CD4-positive, alpha-beta T cell treated with Interleukin-1 beta for 1 hour (primary cell): Measurements from ENCODE around the gene RASL12.
A peak's percentile ranks its signal among the peaks of the same experiment; 100 is the strongest.
"Not testable (repeated sequence)": the region's sequence is repeated elsewhere in the genome, so short reads cannot be mapped to it uniquely, and the experiment has no call there.

Experiments used
- DNase-seq, 2 donors: peaks; one replicate each; pipeline ENCODE4 v3.0.0-alpha.2; 2020 to 2022

The RASL12 gene

DNA sequence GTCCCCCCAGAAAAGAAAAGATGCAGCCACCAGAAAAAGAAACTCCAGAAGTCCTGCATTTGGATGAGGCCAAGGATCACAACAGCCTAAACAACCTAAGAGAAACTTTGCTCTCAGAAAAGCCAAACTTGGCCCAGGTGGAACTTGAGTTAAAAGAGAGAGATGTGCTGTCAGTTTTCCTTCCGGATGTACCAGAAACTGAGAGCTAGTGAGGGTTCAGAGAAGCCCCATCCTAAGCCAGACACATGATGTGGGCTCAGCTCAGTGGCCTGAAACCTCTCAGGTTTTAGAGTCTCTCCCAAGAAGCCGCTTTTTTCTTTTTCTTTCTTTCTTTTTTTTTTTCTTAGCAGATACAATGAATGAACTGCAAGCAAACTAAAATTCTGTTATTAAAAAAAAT is 14.8 kb downstream of the RASL12 start:
- no peak for DNase-seq

DNA sequence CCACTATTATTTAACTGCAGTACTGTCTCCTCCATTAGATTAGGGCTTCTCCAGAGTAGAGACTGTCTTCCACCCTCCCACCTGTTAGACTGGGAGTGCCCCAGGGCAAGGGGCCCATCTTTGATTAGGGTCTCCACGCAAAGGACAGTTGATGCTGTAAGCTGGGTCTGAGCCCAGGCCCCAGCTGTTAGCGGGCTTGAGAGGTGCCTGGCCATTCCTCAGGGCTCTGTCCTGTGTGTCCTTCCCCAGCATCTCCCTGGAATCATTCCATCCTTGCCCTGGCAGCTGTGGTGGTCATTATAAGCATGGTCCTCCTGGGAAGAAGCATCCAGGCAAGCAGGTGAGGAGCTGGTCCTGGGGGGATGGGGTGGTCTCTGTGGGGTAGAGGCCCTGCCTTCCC is 16.5 kb downstream of the RASL12 start:
- no peak for DNase-seq

DNA sequence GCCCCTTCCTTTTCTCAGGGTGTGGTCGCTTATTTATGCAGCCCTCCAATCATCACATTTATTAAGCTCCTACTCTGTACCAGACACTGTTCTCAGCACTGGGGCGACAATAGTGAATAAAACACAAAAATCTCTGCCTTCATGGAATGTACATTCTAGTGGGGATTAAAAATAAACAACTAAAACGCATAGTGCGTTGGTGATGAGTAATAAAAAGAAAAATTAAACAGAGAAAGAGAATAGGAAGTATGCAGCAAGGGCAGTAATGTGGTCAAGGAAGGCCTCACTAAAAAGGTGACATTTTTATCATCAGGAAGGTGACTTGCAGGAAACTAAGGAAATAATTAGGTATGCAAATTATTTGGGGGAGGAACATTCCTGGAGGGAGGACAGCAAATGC is 17.5 kb downstream of the RASL12 start:
- no peak for DNase-seq

- peak; percentile 88 to 92 for DNase-seq
Observed at GRCh38 chr15:65049418-65049840, 18.4 kb downstream of the RASL12 start.

- DNase-seq, result no peak
Observed at GRCh38 chr15:65048241-65048640, 19.6 kb downstream of the RASL12 start.

GRCh38 chr15:65044724-65045481 is 22.9 kb downstream of the RASL12 start, which contains the start of gene SLC51B:
Gene SLC51B (plus strand): TSS chr15:65045387. CDS start chr15:65050005, 4,618 bp downstream.
- DNase-seq, result no peak

DNA sequence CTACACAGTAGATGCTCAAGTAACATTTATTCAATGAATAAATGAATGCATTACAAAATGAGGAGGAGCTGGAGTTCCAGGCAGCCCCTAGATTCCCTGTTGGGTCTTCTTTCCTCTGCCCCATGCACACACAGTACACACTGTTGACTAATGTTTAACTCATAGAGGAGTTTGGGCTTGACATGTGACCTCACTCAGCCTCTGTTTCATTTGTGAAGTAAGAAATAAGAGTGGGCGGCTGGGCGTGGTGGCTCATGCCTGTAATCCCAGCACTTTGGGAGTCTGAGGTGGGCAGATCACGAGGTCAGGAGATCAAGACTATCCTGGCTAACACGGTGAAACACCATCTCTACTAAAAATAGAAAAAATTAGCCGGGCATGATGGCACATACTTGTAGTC is 23.6 kb downstream of the RASL12 start:
- DNase-seq, result not testable (repeated sequence)

- DNase-seq, result no peak
Observed at GRCh38 chr15:65042776-65043327, 24.9 kb downstream of the RASL12 start.

DNA sequence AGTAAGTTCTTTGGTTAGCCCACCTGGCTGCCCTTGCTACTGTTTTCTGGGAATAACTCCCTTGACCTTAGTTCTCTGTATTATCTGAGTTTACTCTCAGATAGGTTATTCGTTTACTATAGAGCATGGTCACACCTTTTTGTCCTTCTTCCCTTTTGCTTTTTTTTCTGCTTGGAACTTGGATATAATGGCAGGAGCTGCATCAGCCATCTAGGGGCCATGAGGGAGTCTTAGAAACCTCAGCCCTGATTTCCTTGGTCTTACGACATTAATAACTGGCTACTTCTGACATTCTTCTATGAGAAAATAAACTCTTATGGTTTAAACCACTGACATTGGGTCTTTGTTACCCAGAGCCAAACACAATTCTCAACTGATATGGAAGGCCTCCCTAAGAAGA is 26.0 kb downstream of the RASL12 start:
- DNase-seq, result no peak

GRCh38 chr15:65040461-65040860 is 27.3 kb downstream of the RASL12 start:
- DNase-seq, result no peak

DNA sequence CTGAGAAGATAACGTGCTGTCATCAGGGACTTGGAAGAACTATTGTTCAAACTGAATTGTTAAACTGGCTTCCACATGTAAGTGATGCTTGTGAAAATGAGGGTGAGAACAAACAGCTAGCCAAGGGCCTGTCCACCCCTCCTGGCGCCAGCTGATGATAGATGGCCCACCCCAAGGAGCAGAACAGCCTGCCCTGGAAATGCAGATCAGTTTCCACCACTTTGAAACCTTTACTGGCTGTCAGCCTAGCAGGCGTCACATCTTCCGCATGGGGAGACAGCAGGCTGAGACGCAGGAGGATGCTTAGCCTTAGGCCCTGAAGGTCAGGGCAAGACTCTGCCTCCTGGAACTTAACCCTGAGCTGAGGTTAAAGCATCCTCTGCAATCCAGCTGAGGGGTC is 29.0 kb downstream of the RASL12 start:
- DNase-seq, result no peak

DNA sequence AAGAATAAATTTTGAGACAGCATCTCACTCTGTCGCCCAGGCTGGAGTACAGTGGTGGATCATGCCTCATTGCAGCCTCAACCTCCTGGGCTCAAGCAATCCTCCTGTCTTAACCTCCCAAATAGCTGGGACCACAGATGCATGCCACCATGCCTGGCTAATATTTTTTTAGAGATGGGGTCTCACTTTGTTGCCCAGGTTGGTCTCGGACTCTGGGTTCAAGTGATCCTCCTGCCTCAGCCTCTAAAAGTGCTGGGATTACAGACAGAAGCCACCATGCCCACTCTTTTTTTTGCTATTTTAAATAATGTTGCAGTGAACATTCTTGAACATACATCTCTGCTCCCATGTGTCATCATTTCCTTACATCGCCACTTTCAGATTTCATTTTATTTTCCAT is 29.4 kb downstream of the RASL12 start:
- DNase-seq, result no peak

- DNase-seq, result no peak
Observed at GRCh38 chr15:65037309-65037708, 30.5 kb downstream of the RASL12 start.

GRCh38 chr15:65034719-65035118 is 33.1 kb downstream of the RASL12 start:
- DNase-seq, result no peak

GRCh38 chr15:65033659-65034269 is 34.0 kb downstream of the RASL12 start:
- peak; percentile 19 to 42 for DNase-seq

DNA sequence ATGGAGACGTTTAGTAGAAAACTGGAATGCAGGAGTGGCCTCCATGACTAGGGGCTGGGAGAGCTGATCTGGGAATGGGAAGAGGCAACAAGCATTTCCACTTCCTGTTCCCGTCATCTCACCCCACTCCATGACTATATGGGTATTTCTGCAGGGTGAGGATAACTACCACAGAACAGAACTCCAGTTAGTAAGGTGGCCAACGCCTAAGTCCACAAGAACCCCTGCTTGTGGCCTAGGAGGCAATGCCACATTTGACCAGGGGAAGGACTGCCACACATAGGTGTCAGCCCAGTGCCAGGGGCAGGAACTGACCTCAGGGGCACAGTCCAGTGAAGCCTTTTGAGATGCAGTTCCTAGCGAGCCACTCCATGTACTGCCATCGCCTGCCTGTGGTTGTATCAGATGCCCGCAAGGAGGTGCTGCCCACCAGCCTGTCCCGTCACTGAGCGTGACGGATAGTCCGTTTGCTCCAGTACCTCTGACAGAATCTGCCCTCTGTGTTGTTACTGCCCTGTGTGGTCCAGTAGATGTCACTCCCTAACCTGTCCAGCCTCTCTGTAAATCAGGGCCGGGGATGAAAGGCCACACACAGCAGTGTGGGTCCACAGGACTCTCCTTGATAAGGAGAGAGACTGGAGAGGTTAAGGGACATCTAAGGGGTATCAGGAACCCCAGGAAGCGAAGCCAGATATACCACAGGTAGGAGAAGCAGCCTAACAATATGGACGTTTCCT is 34.8 kb downstream of the RASL12 start:
- DNase-seq, result peak; percentile 37 to 55

- DNase-seq, result no peak
Observed at GRCh38 chr15:65029736-65030208, 38.0 kb downstream of the RASL12 start.

- DNase-seq, result peak; percentile 90 to 93
Observed at GRCh38 chr15:65028921-65029735, 38.7 kb downstream of the RASL12 start, which contains the start of gene MTFMT. Gene MTFMT (minus strand): TSS chr15:65029639. CDS start chr15:65029613, 26 bp downstream.

GRCh38 chr15:65028338-65028737 is 39.5 kb downstream of the RASL12 start:
- DNase-seq, result no peak

DNA sequence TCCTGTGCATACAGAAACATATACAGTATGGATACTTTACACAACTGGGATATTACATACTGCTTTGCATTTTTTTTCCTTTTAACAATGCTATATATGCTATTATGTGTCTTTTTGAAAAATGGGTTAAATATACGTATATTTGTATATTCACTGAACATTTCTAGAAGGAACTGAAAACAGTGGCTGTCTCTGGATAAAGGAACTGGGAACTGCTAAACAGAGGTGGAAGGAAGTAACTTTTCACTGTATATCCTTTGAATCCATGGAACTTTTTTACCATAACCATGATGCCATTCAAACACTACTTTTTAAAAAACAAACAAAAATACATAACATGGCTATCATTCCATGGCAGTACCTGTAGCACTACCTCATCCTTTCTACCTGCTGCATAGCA is 40.2 kb downstream of the RASL12 start:
- DNase-seq, result no peak

DNA sequence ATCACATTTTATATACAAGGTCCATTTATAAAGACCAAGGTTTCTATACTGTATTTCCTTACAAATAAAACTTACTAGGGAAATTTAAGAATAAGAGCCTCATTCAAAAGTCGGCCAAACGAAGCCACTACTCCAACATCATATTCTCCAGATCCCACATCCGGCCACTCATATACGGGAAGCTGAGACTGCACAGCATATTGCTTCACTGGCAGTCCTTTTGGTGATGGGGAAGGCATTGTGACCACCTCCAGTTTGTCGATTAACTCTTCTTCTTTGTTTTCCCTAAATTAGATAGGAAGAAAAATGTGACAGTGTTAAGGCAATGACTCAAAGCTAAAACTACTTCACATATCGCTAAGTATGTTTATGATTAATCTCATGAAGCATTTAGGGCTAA is 41.0 kb downstream of the RASL12 start:
- no peak for DNase-seq

GRCh38 chr15:65021488-65021887 is 46.3 kb downstream of the RASL12 start:
- DNase-seq, result no peak
